Ureter (tissue), 1 donor: ENCODE results near the gene PIK3R5. TPM values are rescaled to one million over a fixed set of nuclear protein-coding genes. Genes with fewer than 3 reads are reported as not detected.
"Not testable (repeated sequence)": the region's sequence is repeated elsewhere in the genome, so short reads cannot be mapped to it uniquely, and the experiment has no call there.

Experiments
- DNase-seq: peaks from one replicate; pipeline ENCODE4 v3.0.0-alpha.2; 2020; ENCODE audit warnings: low spot score
- total RNA-seq: library from RNA; stranded (reverse); gene quantifications from one replicate; pipeline ENCODE4 v1.2.4, GENCODE V29; 2023
- donor health status: DM: yes; HTN: yes; CAD: no.

Gene PIK3R5
- total RNA-seq, result 8.4 TPM

- no peak for DNase-seq
Observed at GRCh38 chr17:8965394-8966168, at the start of gene PIK3R5. PIK3R5 (minus strand) TSS chr17:8965707; CDS start chr17:8911494, 54,213 bp downstream.

- no peak for DNase-seq
Observed at GRCh38 chr17:9011001-9011400, 45.5 kb upstream of the PIK3R5 start.

DNA sequence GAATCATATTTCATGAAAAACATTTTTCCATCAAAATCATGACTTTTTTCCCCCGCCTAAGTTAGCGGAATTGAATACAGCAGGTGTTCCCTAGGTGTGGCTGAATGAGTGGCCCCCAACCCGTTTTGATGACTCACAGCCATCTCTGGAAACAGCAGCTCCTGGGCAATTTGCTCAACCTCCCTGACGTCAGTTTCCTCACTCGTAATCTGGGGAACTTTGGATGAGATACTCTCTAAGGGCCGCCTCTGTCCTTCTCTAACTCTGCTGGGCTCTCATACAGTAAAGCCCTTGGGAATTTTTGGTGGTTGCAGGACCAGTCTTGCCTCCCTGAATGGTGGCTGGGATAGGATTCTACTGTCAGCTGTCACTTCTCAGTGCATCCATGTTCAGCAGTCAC, 44.2 kb upstream of the PIK3R5 start:
- DNase-seq, result no peak

DNA sequence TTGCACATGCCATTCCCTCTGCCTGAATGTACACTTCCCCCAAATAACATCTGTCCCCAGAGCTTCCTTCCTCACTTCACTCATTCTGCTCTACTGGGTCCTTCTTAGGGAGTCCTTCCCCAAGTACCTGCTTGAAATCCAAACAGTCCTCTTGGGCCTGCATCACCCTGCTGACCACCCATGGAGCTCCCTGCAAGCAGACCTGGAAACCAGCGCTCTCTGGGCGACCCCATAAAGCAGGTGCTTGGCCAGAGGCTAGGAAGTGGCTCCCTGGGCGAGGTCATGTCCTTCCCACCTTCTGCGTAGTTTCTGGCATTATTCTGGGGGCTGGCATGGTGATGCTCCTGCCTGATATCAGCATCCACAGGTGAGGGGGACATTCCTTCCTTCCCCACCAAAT, 43.6 kb upstream of the PIK3R5 start:
- no peak for DNase-seq

DNA sequence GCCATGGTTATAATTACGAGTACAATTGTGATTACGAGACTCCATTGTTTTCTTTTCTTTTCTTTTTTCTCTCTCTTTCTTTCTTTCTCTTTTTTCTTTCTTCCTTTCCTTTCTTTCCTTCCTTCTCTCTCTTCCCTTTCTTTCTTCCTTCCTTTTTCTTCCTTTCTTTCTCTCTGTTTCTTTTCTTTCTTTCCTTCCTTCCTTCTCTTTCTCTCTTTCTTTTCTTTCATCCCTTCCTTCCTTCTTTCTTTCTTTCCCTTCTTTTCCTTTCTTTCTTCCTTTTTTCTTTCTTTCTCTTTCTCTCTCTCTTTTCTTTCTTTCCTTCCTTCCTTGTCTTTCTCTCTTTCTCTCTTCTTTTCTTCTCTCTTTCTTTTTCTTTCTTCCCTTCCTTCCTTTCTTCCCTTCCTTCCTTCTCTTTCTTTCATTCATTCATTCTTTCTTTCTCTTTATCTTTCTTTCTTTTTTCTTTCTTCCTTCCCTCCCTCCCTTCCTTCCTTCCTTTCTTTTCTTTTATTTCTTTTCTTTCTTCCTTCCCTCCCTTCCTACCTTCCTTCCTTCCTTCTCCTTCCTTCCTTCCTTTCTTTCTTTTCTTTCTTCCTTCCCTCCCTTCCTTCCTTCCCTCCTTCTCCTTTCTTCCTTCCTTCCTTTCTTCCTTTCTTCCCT, 41.7 kb upstream of the PIK3R5 start:
- DNase-seq, result no peak

DNA sequence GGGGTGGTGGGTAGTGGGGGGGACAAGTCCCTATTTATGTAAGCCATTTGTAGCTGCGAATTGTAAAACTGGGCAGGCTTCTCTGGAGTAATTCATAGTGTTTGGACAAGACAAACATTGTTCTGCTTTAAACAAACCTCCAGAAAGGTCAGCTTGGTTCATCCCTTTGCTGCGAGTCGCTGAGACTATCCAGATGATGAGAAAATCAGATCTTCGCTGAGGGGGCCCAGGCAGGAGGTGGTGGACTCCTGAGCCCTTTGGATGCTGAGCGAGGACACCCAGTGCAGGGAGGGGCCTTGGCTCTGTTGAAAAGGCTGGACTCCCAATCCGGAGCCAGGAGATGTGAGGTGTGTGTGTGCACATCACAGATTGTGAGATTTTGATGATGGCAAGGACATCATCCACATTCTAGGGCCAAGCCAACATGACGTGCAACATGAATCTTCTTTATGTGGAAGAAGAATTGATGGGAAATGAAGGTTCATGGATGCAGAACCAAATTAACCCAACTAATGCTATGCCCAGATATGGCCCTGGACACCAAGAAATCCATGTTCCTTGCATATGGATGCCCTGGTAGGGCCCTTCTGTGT, 40.8 kb upstream of the PIK3R5 start:
- no peak for DNase-seq

- no peak for DNase-seq
Observed at GRCh38 chr17:9004961-9005285, 39.4 kb upstream of the PIK3R5 start.

GRCh38 chr17:9004132-9004960, 38.8 kb upstream of the PIK3R5 start:
- DNase-seq, result no peak

GRCh38 chr17:9003355-9004131, 38.0 kb upstream of the PIK3R5 start:
- no peak for DNase-seq

- DNase-seq, result no peak
Observed at GRCh38 chr17:9002606-9003354, 37.3 kb upstream of the PIK3R5 start.

DNA sequence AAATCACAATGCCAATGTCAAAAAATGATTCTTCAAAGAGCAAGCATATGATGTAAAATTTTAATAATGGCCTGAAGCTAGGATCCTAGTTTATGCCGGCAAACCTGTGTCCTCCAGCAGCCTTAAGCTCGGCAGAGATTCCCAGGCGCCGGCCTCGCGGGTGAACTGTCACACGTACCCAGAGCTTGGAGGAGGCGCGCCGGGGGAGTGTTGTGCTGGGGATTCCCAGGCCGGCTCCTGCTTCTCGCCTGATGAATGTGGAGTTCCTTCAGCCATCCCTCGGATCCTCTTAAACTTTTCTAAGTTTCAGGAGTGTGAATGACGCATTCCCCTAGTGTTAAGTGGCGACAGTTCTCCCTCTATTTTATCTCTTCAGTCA, 36.7 kb upstream of the PIK3R5 start:
- DNase-seq, result no peak

DNA sequence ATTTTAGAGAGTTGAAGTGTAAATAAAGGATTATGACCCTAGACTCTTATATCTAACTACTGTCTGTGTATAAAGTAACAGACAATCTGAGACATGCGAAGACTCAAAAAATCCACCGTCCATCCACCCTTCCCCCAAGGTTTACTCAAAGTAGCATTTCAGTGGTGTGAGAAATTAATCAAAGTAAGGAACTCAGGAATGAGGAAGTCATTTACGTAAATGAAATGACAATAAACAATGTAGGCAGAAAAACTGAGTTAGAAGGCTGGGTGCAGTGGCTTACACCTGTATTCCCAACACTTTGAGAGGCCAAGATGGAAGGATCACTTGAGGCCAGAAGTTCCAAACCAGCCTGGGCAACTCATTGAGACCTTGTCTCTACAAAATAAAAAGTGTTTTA, 36.1 kb upstream of the PIK3R5 start:
- no peak for DNase-seq

DNA sequence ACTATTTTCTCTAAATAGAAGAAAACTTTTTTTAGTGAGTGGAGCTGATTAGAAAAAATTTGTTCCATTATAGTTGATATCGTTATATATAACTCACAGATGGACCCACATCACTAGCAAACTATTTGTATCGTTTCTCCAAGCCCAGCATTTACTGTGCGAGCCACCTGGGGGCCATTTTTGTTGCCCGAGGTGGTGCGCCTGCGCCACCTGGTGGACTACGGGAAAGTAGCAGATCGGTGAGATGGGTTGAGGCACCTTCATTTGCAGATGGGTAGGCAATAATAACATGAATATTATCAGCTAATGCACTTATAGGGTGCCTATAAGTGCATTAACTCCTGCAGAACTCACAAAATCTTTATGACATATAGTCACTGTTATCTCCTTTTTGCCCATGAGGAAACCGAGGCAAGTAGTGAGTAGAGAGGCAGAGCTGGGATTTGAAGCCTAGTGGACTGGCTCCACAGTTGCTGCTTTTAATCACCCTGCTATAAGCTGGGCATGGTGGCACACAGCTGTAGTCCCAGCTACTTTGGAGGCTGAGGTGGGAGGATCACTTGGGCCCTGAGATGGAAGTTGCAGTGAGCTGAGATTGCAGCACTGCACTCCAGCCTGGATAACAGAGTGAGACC, 32.6 kb upstream of the PIK3R5 start:
- no peak for DNase-seq

DNA sequence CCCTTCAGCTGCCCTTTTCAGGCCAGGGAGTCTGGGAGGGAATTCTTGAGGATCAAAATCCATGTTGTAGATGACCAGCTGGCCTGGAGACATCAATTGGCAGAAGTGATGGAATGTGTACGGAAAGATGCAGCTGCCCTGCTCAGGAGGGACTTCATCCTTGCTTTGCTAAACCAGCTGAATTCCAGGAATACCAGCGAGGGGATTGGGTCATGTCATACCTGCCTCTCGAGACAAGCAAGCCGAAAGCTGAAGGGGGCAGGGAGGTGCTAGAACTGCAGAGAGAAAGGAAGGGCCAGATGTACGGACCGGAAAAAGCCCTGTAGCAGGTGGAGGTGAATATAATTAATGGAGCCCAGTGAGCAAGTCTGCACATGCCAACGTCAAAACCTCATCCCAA, 30.2 kb upstream of the PIK3R5 start:
- no peak for DNase-seq

DNA sequence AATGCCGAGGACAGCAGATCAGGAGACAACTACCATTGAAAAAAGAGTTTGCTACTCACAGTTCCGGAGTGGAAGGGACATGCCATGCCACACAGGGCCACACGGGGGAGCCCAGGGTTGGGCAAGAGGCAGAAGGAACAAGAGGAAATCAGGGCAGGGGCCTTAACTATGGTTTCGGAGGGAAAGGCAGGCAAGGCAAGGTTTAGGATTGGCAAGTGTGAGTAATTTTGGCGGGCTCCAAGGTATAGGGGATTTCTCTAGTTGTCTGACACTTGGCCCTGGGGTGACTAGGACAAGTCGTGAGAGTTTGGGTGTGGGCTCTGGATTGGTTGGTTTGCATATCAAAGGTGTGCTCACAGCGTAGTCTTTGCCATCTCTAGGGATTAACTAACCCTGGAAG, 28.8 kb upstream of the PIK3R5 start:
- DNase-seq, result peak; percentile 79

DNA sequence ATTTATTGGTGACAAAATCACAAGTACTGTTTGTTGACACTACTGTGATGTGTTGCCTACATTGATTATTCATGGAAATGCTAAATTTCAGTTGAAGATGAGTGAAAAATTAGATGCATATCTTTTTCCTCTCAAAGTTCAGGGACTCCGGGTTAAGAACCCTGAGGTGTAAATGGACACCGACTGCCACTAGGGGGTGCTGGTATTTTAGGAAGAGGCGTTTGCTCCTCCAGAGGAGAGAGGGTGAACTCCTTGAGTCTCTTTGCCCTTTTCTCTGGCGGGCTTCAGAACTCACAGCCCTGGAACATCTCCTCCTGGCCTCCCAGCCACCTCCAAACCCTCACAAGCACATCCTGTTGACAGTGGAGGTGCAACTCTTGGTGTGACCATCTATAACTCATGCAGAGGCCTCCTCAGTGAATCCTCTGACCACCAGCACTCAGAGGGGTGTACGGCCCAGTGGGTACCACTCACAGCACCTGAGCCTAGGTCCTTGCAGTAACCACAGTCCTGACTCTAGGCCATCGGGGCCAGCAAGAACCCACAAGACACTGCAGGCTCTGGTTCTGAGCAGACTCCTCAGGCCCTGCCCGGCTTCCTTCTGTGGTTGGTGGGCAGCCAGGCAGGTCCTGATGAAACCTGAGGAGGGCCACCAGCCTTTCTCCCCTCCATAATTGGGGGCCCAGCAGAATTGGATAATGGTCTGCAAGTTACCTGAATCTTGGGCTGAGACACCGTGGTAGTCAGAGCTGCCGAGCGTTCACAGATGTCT, 26.2 kb upstream of the PIK3R5 start:
- DNase-seq, result peak; percentile 78

DNA sequence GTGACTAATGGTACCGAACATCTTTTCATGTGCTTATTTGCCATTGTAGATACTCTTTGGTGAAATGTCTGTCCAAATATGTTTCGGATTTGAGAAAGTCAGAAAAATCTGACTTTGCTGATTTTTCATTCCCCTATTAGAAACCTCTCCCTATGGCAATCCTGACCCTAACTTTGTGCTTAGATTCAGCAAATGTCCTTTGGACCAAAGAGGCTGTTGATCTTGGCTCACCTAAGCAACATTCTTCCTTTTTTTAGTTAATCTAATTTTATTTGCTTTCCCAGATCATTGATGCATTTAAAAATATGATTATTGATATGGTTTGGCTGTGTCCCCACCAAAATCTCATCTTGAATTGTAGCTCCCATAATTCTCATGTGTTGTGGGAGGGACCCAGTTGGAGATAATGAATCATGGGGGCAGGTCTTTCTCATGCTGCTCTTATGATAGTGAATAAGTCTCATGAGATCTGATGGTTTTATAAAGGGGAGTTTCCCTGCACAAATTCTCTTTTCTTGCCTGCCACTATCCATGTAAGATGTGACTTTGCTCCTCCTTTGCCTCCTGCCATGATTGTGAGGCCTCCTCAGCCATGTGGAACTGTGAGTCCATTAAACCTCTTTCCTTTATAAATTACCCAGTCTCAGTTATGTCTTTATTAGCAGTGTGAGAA, 22.9 kb upstream of the PIK3R5 start:
- not testable (repeated sequence) for DNase-seq

DNA sequence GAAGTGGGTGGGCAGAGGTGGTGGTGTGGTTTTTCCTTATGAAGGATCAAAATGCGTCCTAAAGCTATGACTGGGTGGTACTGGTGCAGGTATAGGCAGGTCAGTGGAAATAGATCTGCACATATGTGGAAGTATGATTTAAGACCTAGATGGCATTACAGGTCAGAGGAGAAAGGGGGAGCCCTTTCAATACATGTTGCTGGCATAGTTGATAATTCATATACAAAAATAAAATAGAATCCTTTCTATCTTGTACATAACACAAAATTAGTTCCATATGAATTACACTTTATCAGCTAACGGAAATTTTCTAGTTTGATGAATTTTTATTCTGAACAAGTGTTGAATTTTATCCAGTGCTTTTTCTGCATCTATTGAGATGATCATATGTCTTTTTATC, 20.8 kb upstream of the PIK3R5 start:
- DNase-seq, result no peak
